HG03095 (cell line): ENCODE results near the gene MUC5B.
"Not testable (repeated sequence)": the region's sequence is repeated elsewhere in the genome, so short reads cannot be mapped to it uniquely, and the experiment has no call there.

Source experiments
- ATAC-seq: cut with Tn5 transposase; IDR thresholded peaks from one replicate; pipeline ENCODE4 v1.9.1; 2021; ENCODE audit warnings: moderate library complexity; ENCODE audit not compliant: unreplicated experiment

The MUC5B gene

GRCh38 chr11:1201395-1202153 lies 21.3 kb upstream of the MUC5B start:
- no peak for ATAC-seq

- no peak for ATAC-seq
Observed at GRCh38 chr11:1202154-1202775, 20.6 kb upstream of the MUC5B start.

- no peak for ATAC-seq
Observed at GRCh38 chr11:1202776-1203504, 19.9 kb upstream of the MUC5B start.

GRCh38 chr11:1203505-1204271 lies 19.2 kb upstream of the MUC5B start:
- ATAC-seq: no peak

- no peak for ATAC-seq
Observed at GRCh38 chr11:1204381-1205101, 18.3 kb upstream of the MUC5B start.

- no peak for ATAC-seq
Observed at GRCh38 chr11:1205121-1205986, 17.5 kb upstream of the MUC5B start.

- no peak for ATAC-seq
Observed at GRCh38 chr11:1205987-1206331, 16.9 kb upstream of the MUC5B start.

- no peak for ATAC-seq
Observed at GRCh38 chr11:1206391-1207271, 16.2 kb upstream of the MUC5B start.

- no peak for ATAC-seq
Observed at GRCh38 chr11:1207401-1208143, 15.3 kb upstream of the MUC5B start.

- no peak for ATAC-seq
Observed at GRCh38 chr11:1208144-1208393, 14.8 kb upstream of the MUC5B start.

GRCh38 chr11:1208394-1209261 lies 14.2 kb upstream of the MUC5B start:
- no peak for ATAC-seq

- no peak for ATAC-seq
Observed at GRCh38 chr11:1209371-1210057, 13.4 kb upstream of the MUC5B start.

GRCh38 chr11:1211838-1212237 lies 11.0 kb upstream of the MUC5B start:
- ATAC-seq: no peak

- not testable (repeated sequence) for ATAC-seq
Observed at GRCh38 chr11:1215826-1216225, 7.0 kb upstream of the MUC5B start.

- no peak for ATAC-seq
Observed at GRCh38 chr11:1217151-1217550, 5.7 kb upstream of the MUC5B start.

- ATAC-seq: no peak
Observed at GRCh38 chr11:1218256-1218787, 4.5 kb upstream of the MUC5B start.
